ENCODE results near the gene HCFC1R1.

Gene HCFC1R1

DNA sequence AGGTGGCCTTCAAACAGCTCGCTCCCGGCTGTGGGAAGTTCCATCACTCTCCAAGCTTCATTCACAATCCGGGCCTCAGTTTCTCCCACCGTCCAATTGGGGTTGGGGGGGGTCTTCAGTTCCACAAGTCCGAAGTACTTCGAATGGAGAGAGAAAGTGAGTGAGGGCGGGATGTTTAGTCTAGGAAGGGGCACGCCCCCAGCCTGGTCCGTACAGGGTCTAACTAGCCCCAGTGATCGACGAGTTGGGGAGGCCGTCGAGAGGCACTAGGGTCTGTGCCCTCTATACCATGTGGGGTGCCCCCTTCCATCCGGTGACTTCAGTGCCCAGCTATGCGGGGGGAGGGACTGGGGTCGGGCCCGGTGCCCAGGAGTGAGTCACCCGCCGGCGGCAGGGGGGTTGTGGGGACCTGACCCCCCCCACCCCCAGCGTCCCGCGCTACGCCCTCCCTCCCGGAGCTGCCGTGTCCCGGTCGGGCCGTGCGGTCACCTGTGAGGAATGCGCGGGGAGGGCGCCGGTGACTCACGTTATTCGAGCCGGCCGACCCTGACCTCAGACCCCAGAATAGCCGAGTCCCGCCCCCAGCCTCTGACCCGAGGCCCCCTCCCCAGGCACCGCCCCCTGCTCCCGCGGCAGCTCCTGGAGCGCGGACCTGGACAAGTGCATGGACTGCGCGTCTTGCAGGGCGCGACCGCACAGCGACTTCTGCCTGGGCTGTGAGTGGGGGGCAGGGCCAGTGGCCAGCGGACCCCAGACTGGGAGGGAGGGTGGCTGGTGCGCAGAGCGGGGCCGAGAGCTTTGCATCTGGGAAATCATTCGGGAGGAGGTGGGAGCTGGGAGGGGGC lies 2.9 kb downstream of the HCFC1R1 start:
- peak in 18 of 58 donors; percentile 12 to 86 (median 37) for DNase-seq

GRCh38 chr16:3020247-3020603 lies 3.5 kb downstream of the HCFC1R1 start, which contains the start of gene TNFRSF12A:
TNFRSF12A (plus strand) TSS chr16:3020368; CDS start chr16:3020398, 30 bp downstream.
- DNase-seq, result peak in 32 of 58 donors; percentile 6 to 59 (median 26)

DNA sequence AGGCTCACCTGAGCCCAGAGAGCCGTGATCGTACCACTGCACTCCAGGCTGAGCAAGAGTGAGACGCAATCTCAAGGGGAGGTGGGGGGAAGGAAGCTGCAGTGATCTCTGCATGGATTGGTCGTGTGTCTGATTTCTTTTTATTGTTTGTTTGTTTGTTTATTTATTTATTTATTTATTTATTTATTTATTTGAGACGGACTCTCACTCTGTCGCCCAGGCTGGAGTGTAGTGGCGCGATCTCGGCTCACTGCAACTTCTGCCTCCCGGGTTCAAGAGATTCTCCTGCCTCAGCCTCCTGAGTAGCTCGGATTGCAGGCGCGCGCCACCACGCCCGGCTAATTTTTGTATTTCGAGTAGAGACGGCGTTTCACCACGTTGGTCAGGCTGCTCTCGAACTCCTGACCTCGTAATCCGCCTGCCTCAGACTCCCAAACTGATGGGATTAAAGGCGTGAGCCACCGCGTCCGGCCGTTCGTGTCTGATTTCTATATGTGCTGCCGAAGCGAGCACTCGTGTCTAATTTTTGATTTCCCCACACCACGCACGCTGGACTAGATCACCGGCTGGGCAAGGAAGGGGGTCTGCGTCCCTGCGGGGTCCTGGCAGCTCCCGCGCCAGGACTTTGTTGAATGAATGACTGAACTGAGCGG lies 4.0 kb downstream of the HCFC1R1 start:
- DNase-seq, result no peak

- peak in 1 of 58 donors; percentile 16 for DNase-seq
Measured at GRCh38 chr16:3017794-3018506, 5.8 kb downstream of the HCFC1R1 start, which contains the start of gene CLDN6. CLDN6 (minus strand) TSS chr16:3018183; CDS start chr16:3016021, 2,162 bp downstream.

GRCh38 chr16:3017344-3017743 lies 6.4 kb downstream of the HCFC1R1 start:
- no peak for DNase-seq

DNA sequence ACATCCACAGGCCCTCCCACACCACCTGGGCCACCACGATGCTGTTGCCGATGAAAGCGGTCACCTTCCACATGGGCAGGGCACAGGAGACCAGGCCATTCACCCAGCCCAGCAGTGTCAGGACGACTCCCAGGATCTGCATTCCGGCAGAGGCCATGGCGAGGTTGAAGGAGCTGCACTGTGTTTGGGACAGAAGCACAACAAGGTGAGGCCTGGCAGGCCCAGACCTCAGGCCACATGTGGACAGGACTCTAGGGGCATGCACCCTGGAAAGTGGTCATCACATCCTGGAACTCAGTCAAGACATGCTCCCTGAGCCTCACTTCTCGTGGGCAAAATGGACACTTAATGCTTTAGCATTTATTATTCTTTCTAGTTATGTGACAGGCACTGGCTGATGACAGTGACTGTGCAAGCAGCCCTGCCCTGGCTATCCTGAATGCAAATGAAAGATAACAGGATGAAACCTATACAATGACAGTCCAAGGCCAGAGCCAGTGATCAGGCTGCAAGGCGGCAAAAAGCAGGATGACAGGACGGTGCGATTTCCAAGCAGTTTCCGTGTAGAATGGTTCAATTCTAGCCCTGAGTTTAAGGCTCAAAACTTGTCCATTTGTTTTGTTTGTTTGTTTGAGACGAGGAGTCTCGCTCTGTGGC lies 7.7 kb downstream of the HCFC1R1 start:
- no peak for DNase-seq

DNA sequence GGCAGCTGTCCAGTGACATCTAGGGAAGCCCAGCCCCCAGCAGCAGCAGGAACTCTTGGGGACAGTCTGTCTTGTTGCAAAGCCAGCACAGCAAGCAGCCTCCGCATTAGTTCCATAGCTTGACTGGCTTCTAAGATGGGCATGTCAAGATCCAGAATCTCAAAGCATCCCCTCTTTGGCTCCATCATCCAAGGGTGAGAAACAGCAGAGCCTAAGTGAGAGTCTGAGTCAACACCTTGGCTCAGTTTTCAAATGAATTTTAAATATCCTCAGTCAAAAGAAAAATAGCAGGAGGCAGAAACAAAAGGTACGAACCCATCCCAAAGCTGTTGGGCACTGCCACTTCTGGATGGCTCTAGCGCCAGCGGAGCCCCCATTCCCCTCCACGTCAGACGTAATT lies 8.8 kb downstream of the HCFC1R1 start:
- DNase-seq, result no peak

GRCh38 chr16:3013998-3014690 lies 9.6 kb downstream of the HCFC1R1 start:
- no peak for DNase-seq

- no peak for DNase-seq
Measured at GRCh38 chr16:3013491-3013951, 10.2 kb downstream of the HCFC1R1 start.

GRCh38 chr16:3012828-3013420 lies 10.8 kb downstream of the HCFC1R1 start, which contains the start of gene CLDN9:
CLDN9 (plus strand) TSS chr16:3012923; CDS start chr16:3013363, 440 bp downstream.
- DNase-seq, result no peak

- peak in 1 of 58 donors; percentile 26 for DNase-seq
Measured at GRCh38 chr16:3012246-3012645, 11.5 kb downstream of the HCFC1R1 start.

DNA sequence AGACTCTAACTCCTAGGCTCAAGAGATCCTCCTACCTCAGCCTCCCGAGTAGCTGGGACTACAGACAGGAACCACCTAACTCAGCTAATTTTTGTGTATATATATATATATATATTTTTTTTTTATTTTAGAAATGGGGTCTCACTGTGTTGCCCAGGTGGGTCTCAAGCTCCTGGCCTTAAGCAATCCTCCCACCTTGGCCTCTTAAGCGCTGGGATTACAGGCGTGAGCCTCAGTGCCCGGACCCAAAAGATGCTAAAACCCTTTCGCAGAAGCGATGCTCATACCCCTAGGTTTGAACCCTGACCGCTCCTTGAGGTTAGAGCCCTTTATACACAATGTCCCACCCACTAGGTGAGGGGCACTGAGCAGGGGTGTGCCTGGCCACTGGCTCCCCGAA lies 13.2 kb downstream of the HCFC1R1 start:
- no peak for DNase-seq

DNA sequence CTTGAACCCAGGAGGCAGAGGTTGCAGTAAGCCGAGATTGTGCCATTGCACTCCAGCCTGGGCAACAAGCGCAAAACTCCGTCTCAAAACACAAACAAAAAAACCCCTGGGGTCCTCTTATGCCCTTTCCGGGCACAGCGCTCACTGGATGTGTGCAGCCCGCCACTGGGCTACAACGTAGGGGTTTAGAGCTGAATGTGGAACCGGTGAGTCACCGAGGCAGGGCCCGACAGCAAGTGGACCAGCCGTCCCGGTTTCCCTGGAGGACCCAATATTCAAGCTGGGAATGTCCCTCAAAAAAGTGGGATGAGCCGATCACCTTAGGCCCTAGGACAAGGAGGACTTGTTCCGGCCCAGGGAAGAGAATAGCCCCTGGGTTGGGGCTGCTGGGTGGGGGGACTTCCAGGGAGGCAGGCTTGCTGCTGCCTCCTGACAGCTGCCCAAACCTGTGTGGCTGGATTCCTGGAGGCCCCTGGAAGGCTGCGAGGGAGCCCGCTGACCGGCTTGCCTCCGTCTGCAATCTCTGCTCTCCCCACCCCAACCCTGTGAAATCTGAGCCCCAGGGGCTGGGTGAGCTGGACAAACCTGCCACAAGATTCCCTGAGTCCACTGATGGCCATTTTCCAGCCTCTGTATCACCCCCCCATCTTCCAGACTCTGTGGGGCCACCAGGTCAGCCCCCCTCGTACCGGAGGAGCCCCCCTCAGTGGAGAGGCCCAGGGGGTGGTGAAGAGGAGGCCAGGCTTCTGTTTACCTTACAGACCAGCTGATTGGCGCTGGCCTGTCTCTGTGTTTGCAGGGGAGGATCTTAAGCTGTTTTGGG lies 14.0 kb downstream of the HCFC1R1 start:
- no peak for DNase-seq

GRCh38 chr16:3008690-3009037 lies 15.1 kb downstream of the HCFC1R1 start:
- DNase-seq, result no peak

GRCh38 chr16:3007957-3008689 lies 15.6 kb downstream of the HCFC1R1 start:
- peak in 3 of 58 donors; percentile 6 to 20 (median 12) for DNase-seq

- DNase-seq, result no peak
Measured at GRCh38 chr16:3007059-3007956, 16.4 kb downstream of the HCFC1R1 start.

- no peak for DNase-seq
Measured at GRCh38 chr16:3004781-3005284, 18.9 kb downstream of the HCFC1R1 start.

Data from anterior cingulate cortex (tissue), 58 donors.